Activated naive CD8-positive, alpha-beta T cell treated with anti-CD3 and anti-CD28 coated beads, Interleukin-2, amount 50 U/mL, for 24 hours (primary cell): ENCODE data around the gene DENND5A.

Experiments
- ATAC-seq: fragments of 150-1000 bp; cut with Tn5 transposase; one replicate; pipeline ENCODE4 v1.10.0; 2021
- DNase-seq: peaks from one replicate; pipeline ENCODE4 v3.0.0; 2021
- H3K27ac Mint-ChIP-seq: one replicate; pipeline ENCODE4 v1.8.0; 2021; ENCODE audit warnings: mild to moderate bottlenecking, mixed read lengths
- H3K27me3 Mint-ChIP-seq: one replicate; pipeline ENCODE4 v1.8.0; 2021; ENCODE audit warnings: mixed read lengths
- H3K36me3 Mint-ChIP-seq: one replicate; pipeline ENCODE4 v1.8.0; 2021; ENCODE audit warnings: low read depth, mixed read lengths
- H3K4me1 Mint-ChIP-seq: one replicate; pipeline ENCODE4 v1.8.0; 2021; ENCODE audit warnings: mixed read lengths
- H3K4me3 Mint-ChIP-seq: one replicate; pipeline ENCODE4 v1.8.0; 2021; ENCODE audit warnings: mild to moderate bottlenecking, moderate library complexity, mixed read lengths
- H3K9me3 Mint-ChIP-seq: one replicate; pipeline ENCODE4 v1.8.0; 2021; ENCODE audit warnings: mixed read lengths

DENND5A gene

DNA sequence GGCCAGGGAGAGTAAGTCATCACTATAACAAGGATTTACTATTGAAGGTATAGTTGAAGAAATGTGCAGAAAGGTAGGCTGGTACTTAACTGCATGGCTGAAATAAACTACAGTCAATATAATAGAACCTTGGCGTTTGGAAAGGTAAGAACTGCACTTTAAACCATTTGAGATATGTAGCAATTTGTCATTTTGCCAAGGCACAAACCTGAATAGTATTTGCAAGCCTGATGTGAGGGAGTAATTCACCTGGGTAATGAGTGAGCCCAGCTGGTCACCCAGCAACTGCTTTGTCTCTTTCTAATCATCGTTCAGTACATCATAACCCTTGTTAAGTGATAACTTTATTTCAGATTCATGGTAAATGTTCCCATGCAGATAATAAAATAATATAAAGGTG, 111.5 kb downstream of the DENND5A start:
- Mint-ChIP-seq H3K9me3 (no peaks in the 10 kb centered on the region), H3K36me3 (peaks cover 23% of the 10 kb centered on the region), H3K27me3 (no peaks in the 10 kb centered on the region), H3K27ac (no peak overlapping the region), H3K4me3 (no peak overlapping the region), H3K4me1 (peaks cover 4% of the 10 kb centered on the region)
- no peak for ATAC-seq
- DNase-seq = no peak

DNA sequence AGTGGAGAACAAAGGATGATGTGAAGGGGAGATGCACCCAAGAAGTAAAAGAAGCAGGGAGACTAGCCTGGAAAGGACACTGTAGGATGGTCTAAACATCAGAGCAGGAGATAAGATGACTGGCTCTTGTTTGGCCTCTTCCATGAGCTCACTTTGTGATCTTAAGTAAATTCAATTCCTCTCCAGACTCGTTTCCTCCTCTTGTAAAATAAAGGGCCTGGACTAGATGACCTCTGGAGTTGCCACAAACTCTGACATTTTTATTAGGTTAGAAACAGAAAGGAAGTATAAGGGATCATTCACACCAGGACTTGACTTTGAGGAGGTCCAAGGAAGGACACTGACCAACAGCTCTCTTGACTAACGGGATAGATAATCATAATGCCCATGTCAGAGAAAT, 113.5 kb downstream of the DENND5A start:
- Mint-ChIP-seq H3K9me3 (no peaks in the 10 kb centered on the region), H3K36me3 (peaks cover 33% of the 10 kb centered on the region), H3K4me1 (peaks cover 8% of the 10 kb centered on the region), H3K27me3 (no peaks in the 10 kb centered on the region), H3K27ac (no peak overlapping the region), H3K4me3 (no peak overlapping the region)
- DNase-seq (no peak), ATAC-seq (no peak)

DNA sequence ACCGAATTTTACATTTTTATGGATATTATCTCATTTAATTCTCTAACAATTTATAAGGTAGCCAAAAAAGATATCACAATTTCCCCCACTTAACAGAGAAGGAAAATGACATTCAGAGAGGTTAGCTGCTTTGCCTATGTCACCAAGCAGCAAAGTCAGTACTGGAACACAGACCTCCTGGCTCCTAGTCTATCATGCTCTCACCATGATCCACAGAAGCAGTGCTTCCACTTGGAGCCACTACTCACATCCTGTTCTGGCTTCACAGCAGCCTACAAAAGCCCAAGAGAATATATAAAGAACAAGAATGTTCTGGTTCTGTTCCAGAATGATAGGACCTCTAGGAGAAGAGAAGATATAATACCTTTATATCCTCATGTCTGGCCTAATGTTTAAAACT, 114.2 kb downstream of the DENND5A start:
- Mint-ChIP-seq H3K36me3 (peaks cover 33% of the 10 kb centered on the region), H3K27ac (no peak overlapping the region), H3K4me3 (no peak overlapping the region), H3K27me3 (no peaks in the 10 kb centered on the region), H3K4me1 (peaks cover 8% of the 10 kb centered on the region), H3K9me3 (no peaks in the 10 kb centered on the region)
- ATAC-seq = no peak
- DNase-seq = no peak

DNA sequence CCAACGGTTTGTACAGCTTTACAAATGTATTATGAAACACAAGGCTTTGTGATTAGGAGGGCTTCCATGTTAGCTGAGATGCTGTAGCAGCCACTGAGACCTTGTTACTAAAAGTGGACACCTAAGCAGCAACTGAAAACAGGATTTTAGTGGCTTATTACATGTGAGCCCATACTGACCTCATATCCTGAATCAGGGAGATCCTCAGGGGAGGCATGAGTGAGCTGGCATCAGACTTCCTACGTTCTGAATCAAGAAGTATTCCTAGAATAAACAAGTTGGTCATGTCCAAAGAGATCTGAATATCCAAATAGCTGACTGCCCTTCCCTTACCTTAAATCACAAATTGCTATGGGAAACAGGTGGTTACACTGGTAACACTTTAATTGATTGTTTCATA, 114.6 kb downstream of the DENND5A start:
- no peaks in the 10 kb centered on the region for H3K27me3 Mint-ChIP-seq
- no peak for DNase-seq
- peaks cover 30% of the 10 kb centered on the region for H3K36me3 Mint-ChIP-seq
- no peak for ATAC-seq
- peaks cover 8% of the 10 kb centered on the region for H3K4me1 Mint-ChIP-seq
- no peak overlapping the region for H3K4me3 Mint-ChIP-seq
- no peaks in the 10 kb centered on the region for H3K9me3 Mint-ChIP-seq
- no peak overlapping the region for H3K27ac Mint-ChIP-seq

DNA sequence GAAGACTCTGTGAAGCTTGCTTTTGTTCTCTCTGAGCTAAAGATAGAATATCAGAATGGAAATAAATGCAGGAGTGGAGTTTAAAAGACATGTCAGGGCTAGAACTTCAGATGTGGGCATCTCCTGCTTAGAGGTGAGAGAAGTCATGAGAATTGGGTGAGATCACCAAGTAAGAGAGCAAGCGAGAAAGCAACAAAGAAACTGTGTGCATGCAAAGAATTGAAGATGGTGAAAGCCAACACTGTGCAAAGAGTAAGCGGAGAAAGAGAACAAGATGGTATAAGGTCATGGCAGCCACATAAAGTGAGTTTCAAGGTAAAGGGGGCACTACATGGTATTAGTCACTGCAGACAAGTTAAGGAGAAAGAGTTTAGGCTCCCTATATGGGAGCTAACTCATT, 116.4 kb downstream of the DENND5A start:
- DNase-seq (no peak), ATAC-seq (peak; percentile 53)
- Mint-ChIP-seq H3K36me3 (peaks cover 35% of the 10 kb centered on the region), H3K27me3 (no peaks in the 10 kb centered on the region), H3K4me3 (no peak overlapping the region), H3K9me3 (no peaks in the 10 kb centered on the region), H3K27ac (no peak overlapping the region), H3K4me1 (peaks cover 8% of the 10 kb centered on the region)

DNA sequence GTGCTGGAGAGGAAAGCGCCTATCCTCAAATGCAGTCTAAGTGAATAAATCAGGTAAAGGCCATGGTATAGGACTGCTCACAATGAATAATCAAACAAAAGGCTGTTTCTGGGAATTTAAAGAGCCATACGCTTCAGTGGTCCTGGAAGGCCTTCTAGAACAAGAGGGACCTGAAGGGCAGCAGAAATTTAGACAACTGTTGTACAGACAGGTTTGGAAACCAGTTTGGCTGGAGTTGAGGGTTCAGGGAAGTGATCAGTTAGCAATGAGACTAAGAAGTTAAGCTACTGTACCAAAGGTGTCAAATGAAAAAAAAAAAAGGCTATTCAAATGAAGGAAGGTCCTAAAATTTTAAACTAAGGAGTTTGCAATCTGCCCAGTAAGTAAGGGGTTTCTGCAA, 117.1 kb downstream of the DENND5A start:
- H3K4me1 Mint-ChIP-seq = peaks cover 8% of the 10 kb centered on the region
- no peak for DNase-seq
- H3K27ac Mint-ChIP-seq = no peak overlapping the region
- no peaks in the 10 kb centered on the region for H3K9me3 Mint-ChIP-seq
- no peak overlapping the region for H3K4me3 Mint-ChIP-seq
- H3K27me3 Mint-ChIP-seq = no peaks in the 10 kb centered on the region
- ATAC-seq = no peak
- H3K36me3 Mint-ChIP-seq = peaks cover 35% of the 10 kb centered on the region

DNA sequence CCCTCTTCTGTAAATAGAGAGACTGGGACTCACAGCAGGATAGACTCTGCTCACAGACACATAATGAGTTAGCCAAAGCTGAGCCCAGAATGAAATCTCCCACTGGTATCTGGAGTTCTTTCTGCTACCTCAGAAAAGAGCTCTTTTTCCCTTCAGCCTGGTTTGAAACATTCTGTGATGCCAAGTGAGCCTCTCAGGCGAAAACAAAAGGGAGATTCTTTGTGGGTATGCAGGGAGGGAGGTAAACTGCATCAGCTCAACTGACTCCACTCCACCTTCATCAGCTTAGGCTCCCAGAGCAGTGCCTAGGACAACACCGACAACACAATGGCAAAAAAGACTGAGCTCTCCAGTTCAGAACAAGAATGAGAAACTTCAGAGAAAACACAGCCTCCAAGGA, 118.7 kb downstream of the DENND5A start:
- Mint-ChIP-seq H3K27me3 (no peaks in the 10 kb centered on the region), H3K4me3 (no peak overlapping the region), H3K36me3 (peaks cover 35% of the 10 kb centered on the region), H3K4me1 (peaks cover 8% of the 10 kb centered on the region), H3K9me3 (no peaks in the 10 kb centered on the region), H3K27ac (no peak overlapping the region)
- DNase-seq (no peak), ATAC-seq (no peak)

DNA sequence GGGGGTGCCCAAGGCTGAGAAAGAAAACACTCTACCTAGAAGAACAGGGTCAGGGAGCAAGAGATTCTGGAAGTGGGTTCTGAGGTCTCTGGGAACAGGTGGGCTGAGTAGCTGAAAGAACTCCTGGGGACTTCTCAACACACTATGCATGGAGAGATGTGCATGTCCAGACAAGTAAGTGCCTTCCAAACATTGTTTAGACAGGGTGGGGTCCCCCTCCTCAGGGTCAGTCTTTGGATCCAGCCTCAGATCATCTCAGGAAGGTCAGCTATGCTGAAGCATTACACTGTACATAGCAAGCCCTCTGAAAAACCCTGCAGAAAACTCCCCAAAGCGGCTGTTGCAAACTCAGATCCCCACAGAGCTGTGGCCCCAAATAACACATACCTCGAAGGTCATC, 119.9 kb downstream of the DENND5A start:
- Mint-ChIP-seq H3K27ac (no peak overlapping the region), H3K36me3 (peaks cover 35% of the 10 kb centered on the region), H3K4me1 (peaks cover 11% of the 10 kb centered on the region), H3K9me3 (no peaks in the 10 kb centered on the region), H3K27me3 (no peaks in the 10 kb centered on the region), H3K4me3 (no peak overlapping the region)
- DNase-seq = no peak
- ATAC-seq = no peak

DNA sequence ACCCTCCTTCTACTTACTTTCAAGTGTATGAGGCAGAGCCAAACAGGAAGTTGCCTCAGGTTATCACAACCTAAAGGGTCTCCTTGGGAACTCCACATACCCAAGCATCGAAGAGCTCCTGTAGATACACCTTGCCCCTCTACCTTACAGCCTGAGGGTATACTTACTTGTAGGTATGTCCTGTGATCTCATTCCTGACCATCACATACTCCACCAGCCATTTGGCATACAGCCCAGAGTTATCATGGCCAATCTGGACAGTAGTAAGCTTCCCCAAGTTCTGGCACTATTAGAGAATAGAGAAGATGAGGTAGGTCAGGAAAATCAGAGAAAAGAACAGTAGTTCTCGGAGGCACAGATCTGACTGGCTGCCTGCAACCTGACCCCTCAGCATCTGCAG, 120.3 kb downstream of the DENND5A start:
- DNase-seq = no peak
- H3K9me3 Mint-ChIP-seq = no peaks in the 10 kb centered on the region
- peaks cover 34% of the 10 kb centered on the region for H3K36me3 Mint-ChIP-seq
- no peak for ATAC-seq
- peaks cover 13% of the 10 kb centered on the region for H3K4me1 Mint-ChIP-seq
- no peak overlapping the region for H3K27ac Mint-ChIP-seq
- H3K4me3 Mint-ChIP-seq = no peak overlapping the region
- H3K27me3 Mint-ChIP-seq = no peaks in the 10 kb centered on the region

DNA sequence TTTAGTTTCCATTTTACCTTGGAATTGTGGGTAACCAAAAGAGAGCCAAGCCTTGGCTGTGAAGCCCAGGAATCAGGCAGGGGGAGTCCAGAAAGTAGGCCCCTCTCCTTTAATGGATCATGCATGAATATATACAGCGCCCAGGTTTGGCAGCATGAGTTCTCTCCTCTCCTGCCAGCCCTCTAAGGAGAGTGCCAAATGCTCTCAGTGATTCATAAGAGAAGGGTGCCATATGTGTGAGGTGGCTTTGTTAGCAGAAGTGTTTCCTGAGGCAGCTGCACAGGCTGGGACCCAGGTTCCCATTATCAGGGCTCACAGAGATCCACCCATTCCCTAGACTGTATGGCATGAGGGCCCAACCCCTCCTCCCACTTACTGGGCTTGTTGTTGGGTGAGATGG, 121.4 kb downstream of the DENND5A start:
- H3K27me3 Mint-ChIP-seq = no peaks in the 10 kb centered on the region

DNA sequence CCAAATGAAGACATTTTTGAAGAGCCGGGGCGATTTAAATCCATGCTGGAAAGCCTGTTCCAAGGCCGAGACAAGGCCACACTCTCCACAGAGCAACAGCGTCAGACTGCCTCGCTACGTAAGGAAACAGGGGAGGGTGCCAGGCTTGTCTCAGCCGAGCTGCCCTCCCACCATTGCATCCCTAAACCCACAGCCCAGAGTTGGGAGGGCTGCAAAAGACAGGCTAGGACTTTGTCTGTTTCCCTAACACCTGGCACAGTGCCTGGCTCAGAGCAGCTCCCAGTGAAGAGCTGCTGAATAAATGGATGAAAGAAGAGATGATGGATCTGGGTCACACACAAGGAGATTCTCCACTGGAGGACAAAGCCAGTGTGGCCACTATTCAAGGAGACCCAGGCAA, 122.4 kb downstream of the DENND5A start:
- peaks cover 19% of the 10 kb centered on the region for H3K4me1 Mint-ChIP-seq
- ATAC-seq (no peak), DNase-seq (no peak)
- peaks cover 31% of the 10 kb centered on the region for H3K36me3 Mint-ChIP-seq
- no peaks in the 10 kb centered on the region for H3K27me3 Mint-ChIP-seq
- H3K4me3 Mint-ChIP-seq = no peak overlapping the region
- H3K9me3 Mint-ChIP-seq = no peaks in the 10 kb centered on the region
- no peak overlapping the region for H3K27ac Mint-ChIP-seq

More for the DNA sequence above, 121.4 kb downstream of the DENND5A start:
- H3K36me3 Mint-ChIP-seq = peaks cover 32% of the 10 kb centered on the region
- ATAC-seq = no peak
- H3K9me3 Mint-ChIP-seq = no peaks in the 10 kb centered on the region
- no peak overlapping the region for H3K27ac Mint-ChIP-seq
- no peak overlapping the region for H3K4me3 Mint-ChIP-seq
- H3K4me1 Mint-ChIP-seq = peaks cover 18% of the 10 kb centered on the region
- DNase-seq = no peak

DNA sequence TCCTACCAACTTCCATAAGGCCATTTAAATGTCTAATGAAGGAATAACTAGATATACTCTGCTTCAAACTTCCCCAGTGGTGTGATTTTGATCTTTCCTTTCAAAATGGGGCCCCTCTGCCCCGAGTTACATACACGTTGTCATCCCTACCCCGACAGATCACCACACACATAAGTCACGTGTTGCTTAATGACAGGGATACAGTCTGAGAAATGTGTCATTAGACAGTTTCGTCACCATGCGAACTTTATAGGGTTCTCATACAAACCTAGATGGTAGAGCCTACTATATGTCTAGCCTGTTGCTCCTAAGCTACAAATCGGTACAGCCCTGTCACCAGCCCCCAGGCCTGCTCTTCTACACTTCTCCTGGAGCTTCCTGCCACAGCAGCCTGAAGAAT, 124.0 kb downstream of the DENND5A start:
- no peak for ATAC-seq
- Mint-ChIP-seq H3K36me3 (peaks cover 21% of the 10 kb centered on the region), H3K4me3 (no peak overlapping the region)

DNA sequence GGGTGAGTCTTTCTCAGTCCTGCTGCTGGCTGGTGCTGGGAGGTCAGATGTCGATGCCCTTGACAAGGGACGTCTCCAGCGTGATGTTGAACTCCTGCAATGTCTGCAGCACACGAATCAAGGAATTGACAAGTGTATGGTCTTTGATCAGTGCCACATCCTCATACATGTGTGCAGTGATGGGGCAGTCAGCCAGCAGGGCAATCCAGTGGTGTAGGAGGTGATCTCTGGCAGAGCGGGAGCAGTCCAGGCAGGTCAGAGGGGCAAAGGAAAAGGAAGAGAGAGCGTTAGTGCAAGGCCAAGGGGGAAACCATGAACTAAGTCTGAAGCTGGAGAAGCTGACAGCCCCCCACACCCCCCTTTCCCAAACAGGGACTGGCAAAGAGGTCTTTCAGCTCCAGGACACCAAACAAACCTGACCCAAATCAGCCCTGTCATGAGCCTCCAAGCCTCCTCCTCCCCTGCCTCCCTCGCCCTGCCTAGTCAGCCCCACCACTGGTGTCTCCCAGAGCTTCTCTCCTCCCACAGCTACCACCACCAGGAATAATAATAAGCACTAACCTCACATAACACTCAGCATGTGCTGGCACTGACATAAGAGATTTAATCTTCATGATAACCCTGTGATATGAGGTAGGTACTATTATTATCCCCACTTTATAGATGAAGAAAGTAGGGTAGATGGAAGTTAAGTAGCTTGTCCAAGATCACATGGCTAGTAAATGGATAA, 125.4 kb downstream of the DENND5A start:
- H3K27ac Mint-ChIP-seq = peak overlapping the region; percentile 8
- ATAC-seq (no peak), DNase-seq (no peak)
- H3K4me1 Mint-ChIP-seq = peaks cover 20% of the 10 kb centered on the region
- no peaks in the 10 kb centered on the region for H3K9me3 Mint-ChIP-seq
- no peak overlapping the region for H3K4me3 Mint-ChIP-seq
- H3K36me3 Mint-ChIP-seq = peaks cover 17% of the 10 kb centered on the region
- H3K27me3 Mint-ChIP-seq = no peaks in the 10 kb centered on the region

More for the DNA sequence above, 124.0 kb downstream of the DENND5A start:
- Mint-ChIP-seq H3K9me3 (no peaks in the 10 kb centered on the region), H3K27ac (no peak overlapping the region), H3K27me3 (no peaks in the 10 kb centered on the region), H3K4me1 (peaks cover 20% of the 10 kb centered on the region)
- no peak for DNase-seq

DNA sequence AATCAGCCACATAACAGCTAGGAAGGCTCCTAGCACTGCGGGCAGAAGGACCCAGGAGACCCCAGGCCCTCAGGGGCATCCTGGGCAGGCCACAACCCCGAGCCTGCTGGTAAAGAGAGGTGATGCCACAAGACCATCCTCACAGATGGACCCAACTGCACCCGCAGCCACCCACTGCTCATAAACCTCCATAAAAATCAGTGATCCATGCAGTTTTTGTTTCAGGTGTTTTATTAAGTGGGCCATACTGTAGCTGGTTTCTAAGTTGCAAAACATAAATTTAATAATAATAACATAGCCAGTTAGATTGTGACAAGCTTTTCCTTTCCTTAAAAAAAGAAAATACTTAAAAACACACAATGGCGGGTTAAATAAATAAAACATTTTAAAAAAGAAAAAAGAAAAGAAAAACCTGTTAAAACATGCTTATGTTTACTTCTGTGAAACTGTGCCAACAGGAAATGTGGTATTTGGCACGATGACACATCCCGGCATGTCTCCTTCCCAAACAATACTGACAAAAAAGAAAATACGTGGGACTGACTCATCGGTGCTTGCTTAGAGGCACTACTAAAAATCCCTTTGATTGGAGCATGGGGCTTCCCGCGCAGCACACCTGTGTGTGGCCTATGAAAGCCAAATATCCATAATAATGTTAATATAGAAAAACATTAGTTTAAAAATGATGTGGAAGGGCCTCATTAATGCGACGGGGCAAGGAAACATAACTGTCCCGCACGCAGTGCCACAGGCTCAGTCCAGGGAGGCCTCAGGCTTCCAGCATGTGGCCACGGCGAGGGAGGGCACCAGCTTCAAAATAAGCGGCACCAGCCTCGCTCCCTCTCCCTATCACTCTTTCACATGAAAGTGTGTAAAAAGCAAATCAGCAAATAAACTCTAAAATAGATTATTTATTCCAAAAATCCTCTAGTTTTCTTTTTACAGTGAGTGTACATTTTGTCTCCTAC, 126.3 kb downstream of the DENND5A start:
- DNase-seq (no peak), ATAC-seq (no peak)
- H3K4me3 Mint-ChIP-seq = no peak overlapping the region
- peaks cover 17% of the 10 kb centered on the region for H3K36me3 Mint-ChIP-seq
- no peaks in the 10 kb centered on the region for H3K27me3 Mint-ChIP-seq
- H3K9me3 Mint-ChIP-seq = no peaks in the 10 kb centered on the region
- H3K27ac Mint-ChIP-seq = no peak overlapping the region
- peaks cover 20% of the 10 kb centered on the region for H3K4me1 Mint-ChIP-seq

DNA sequence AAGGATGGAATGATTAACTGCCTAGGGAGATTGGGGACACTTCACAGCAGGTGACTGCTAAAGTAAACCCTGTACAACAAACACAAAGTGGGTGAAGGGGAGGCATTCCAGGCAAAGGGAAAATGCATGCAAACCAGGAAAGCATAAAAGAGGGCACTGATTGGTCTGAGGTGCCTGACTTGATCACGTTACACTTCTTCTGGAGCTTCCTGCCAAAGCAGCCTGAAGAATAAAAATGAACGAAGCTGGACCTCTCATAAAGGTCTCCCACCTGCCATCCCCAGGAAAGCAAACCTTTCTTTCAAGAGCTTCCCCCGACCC, 127.1 kb downstream of the DENND5A start:
- H3K27ac Mint-ChIP-seq = no peak overlapping the region
- H3K4me3 Mint-ChIP-seq = no peak overlapping the region
- no peak for DNase-seq
- H3K27me3 Mint-ChIP-seq = no peaks in the 10 kb centered on the region
- ATAC-seq = no peak
- H3K9me3 Mint-ChIP-seq = no peaks in the 10 kb centered on the region
- H3K4me1 Mint-ChIP-seq = peaks cover 20% of the 10 kb centered on the region
- peaks cover 17% of the 10 kb centered on the region for H3K36me3 Mint-ChIP-seq
